ENCODE results near the gene B4GALT3.

Gene B4GALT3

GRCh38 chr1:161198194-161198896 lies 21.0 kb upstream of the B4GALT3 start:
- H3K9me3 Mint-ChIP-seq, result no peaks in the 10 kb centered on the region
- H3K36me3 Mint-ChIP-seq, result peaks cover 0 to 2% of the 10 kb centered on the region in 2 donors
- ATAC-seq (replicated peaks) (no peak), DNase-seq (no peak)
- H3K4me1 Mint-ChIP-seq, result peaks cover 38 to 48% of the 10 kb centered on the region in 2 donors
- no peaks in the 10 kb centered on the region for H3K27me3 Mint-ChIP-seq
- peak overlapping the region; percentile 51 for H3K27ac Mint-ChIP-seq
- no peak overlapping the region for H3K4me3 Mint-ChIP-seq

GRCh38 chr1:161197560-161198193 lies 20.4 kb upstream of the B4GALT3 start:
- no peaks in the 10 kb centered on the region for H3K27me3 Mint-ChIP-seq
- H3K4me3 Mint-ChIP-seq, result no peak overlapping the region
- no peak for DNase-seq
- H3K4me1 Mint-ChIP-seq, result peaks cover 40 to 53% of the 10 kb centered on the region in 2 donors
- peaks cover 0 to 2% of the 10 kb centered on the region in 2 donors for H3K36me3 Mint-ChIP-seq
- H3K27ac Mint-ChIP-seq, result peak overlapping the region; percentile 63
- ATAC-seq (replicated peaks), result no peak
- no peaks in the 10 kb centered on the region for H3K9me3 Mint-ChIP-seq

DNA sequence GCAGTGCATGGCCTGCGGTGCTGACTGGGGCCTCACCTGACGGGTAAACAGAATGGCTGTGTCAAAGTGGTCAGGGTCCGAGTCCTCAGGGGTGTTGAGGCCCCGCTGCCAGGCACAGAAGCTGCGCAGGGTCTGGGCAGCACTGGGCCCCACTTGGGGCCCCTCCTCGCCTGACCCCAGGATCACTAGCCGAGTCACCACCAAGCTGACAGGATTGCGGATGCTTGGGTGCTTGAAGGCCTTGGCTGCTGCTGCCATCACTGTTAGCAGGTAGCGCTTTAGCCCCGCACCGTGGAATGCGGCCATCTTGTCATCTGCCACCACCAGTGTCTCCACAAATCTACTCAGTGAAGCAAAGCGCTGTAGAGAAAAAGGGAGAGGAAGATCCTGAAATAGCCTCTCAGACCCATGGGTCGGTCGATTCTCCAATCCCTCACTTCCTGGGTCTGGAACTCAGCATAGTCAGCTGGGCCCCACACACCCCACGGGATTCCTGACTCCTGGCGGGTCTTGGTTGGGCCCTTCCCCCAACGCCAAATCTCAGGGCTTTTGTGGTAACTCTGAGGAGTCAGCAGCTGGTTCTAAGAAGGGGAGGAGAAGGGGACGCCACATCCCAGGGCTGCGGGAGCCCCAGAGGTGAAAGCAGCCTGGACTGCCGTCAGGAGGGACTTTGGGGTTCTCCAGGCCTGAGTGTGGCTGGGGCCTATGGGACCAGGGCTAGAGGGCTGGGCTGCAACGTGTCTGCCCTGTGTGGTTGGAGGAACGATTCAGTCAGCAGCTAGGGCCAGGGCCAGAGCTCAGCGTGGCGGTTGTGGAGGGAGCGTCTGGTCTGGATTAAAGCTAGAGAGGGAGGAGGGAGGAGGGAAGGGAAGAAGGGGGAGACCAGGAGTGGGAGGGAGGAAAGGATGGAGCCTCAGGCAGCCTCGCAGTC lies 19.5 kb upstream of the B4GALT3 start:
- Mint-ChIP-seq H3K36me3 (no peaks in the 10 kb centered on the region), H3K4me3 (peak overlapping the region in 1 of 2 donors; percentile 4), H3K27ac (peak overlapping the region; percentile 63), H3K27me3 (no peaks in the 10 kb centered on the region), H3K9me3 (no peaks in the 10 kb centered on the region), H3K4me1 (peaks cover 46 to 60% of the 10 kb centered on the region in 2 donors)
- DNase-seq, result no peak
- no peak for ATAC-seq (replicated peaks)

DNA sequence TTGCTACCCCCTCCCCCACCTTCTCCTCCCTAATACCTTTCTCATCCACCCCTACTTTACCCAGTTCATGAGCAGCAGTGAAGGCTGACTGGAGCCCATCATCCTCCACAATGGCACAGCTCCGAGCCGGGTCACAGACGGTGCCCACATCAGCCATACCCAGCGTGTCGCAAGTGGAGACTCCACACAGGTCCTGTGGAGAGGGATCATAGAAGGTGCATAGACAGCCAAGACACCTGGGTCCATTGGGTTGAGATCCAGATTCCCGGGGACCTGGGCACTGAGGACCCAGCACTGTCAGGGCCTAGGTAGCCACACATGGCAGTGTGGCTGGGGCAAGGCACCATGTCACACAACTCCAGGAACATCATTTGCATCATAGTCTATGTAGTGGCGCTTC lies 18.8 kb upstream of the B4GALT3 start:
- Mint-ChIP-seq H3K9me3 (no peaks in the 10 kb centered on the region), H3K27ac (no peak overlapping the region), H3K4me1 (peaks cover 44 to 58% of the 10 kb centered on the region in 2 donors), H3K36me3 (no peaks in the 10 kb centered on the region), H3K27me3 (no peaks in the 10 kb centered on the region), H3K4me3 (no peak overlapping the region)
- DNase-seq, result no peak
- no peak for ATAC-seq (replicated peaks)

DNA sequence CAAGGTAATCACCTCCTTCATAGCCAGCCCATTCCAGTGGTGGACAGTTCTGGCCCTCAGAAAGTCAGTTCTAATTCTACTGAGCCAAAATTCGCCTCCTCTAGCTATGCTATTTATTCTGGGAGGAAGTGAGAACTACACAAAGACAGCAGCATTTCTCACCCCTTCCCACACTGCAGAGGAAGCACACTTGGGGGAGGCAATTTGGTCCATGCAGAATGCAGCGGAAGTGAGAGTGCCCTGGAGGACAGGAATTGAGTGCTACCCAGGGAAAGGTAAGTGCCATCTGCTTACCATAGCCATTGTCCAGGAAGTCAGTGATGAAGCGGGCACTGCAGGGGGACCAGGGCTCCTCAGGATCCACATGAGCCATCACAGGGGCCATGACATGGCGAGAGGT lies 17.9 kb upstream of the B4GALT3 start:
- Mint-ChIP-seq H3K27ac (peak overlapping the region; percentile 38), H3K4me3 (no peak overlapping the region), H3K4me1 (peaks cover 40 to 50% of the 10 kb centered on the region in 2 donors), H3K36me3 (no peaks in the 10 kb centered on the region), H3K27me3 (no peaks in the 10 kb centered on the region), H3K9me3 (no peaks in the 10 kb centered on the region)
- no peak for DNase-seq
- peak; percentile 84 to 85 for ATAC-seq (replicated peaks)

DNA sequence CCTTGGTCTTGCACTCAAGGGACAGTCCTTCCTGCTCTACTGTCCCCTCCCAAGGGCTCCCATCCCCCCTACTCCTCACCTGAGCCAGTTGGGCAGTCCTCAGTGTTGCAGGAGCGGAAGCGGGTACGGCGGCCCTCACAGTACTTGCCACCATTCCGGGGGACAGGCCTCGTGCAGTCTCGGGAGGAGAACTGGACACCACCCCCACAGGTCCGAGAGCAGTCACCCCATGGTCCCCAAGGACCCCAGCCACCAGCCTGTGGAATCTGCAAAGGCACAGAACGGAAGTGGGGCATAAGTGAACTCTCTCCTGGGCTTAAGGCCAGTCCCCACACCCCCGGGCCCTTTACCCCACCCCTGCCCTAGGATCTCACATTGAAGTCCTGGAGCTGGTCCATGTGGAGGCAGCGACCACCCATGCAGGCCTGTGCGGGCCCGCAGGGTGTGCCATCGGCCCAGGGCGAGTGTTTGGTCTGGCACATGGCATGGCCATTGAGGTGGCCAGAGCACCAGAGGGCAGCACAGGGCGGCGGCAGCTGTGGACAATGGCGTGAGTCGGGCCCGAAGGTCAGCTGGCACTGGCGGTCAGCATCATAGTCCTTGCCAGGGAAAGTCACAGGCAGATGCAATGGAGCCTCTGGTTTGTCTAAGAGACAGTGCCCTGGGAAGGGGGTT lies 16.4 kb upstream of the B4GALT3 start:
- ATAC-seq (replicated peaks) (no peak), DNase-seq (no peak)
- Mint-ChIP-seq H3K27me3 (no peaks in the 10 kb centered on the region), H3K36me3 (no peaks in the 10 kb centered on the region), H3K4me3 (no peak overlapping the region), H3K4me1 (peaks cover 38 to 57% of the 10 kb centered on the region in 2 donors), H3K27ac (peak overlapping the region; percentile 25), H3K9me3 (no peaks in the 10 kb centered on the region)

- no peaks in the 10 kb centered on the region for H3K36me3 Mint-ChIP-seq
- DNase-seq (peak; percentile 51), ATAC-seq (replicated peaks) (peak; percentile 85 to 86)
- peak overlapping the region; percentile 16 for H3K27ac Mint-ChIP-seq
- peaks cover 40 to 64% of the 10 kb centered on the region in 2 donors for H3K4me1 Mint-ChIP-seq
- no peak overlapping the region for H3K4me3 Mint-ChIP-seq
- H3K27me3 Mint-ChIP-seq, result no peaks in the 10 kb centered on the region
- H3K9me3 Mint-ChIP-seq, result no peaks in the 10 kb centered on the region
These were observed 15.5 kb upstream of the B4GALT3 start for GRCh38 chr1:161192476-161193465.

DNA sequence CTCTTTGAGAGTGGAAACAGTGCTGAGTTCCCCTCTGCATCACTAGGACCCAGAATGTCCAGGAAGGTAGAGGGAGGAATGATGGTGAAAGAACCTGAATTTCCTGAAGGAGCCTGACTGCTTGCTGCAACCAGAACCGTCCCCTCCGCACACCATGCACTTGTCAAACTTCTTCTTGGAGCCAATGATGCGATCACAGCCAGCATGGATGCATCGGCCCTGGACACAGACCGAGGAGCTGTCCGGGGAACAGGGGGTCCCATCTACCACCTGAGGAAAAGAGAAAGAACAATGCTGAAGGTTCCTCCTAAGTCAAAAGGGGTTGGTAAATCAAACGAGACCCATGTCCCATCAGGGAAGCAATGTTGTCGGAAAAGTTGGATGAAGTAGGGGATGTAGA lies 14.7 kb upstream of the B4GALT3 start:
- no peak for DNase-seq
- Mint-ChIP-seq H3K4me1 (peaks cover 46 to 72% of the 10 kb centered on the region in 2 donors), H3K4me3 (no peak overlapping the region), H3K36me3 (no peaks in the 10 kb centered on the region), H3K27me3 (no peaks in the 10 kb centered on the region), H3K27ac (no peak overlapping the region), H3K9me3 (no peaks in the 10 kb centered on the region)
- no peak for ATAC-seq (replicated peaks)

DNA sequence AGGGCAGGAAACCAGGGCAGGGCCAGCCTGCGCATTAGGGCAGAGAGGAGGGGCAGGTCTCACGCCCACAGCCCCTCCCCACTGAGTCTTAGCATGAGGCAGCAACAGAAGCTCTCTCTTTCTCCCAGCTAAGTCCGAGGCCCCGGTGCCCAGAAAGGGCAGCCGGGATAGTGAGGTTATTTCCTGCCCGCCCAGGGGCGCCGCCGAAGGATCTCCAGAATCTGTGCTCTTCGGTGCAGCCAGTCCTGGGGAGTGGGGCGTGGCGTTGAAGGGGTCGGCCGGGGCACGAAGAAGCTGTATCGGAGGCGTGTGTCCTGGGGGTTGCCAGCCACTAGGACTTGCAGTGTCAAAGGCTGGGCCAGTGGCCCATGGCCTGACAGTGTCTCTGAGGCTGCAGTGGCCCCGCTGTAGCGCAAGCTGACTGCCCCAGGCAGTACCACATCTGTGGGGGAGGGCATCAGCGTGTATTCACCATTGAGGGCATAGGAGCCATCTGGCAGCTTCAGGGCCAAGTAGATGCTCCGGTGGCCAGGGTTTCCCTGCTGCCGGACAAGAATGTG lies 13.7 kb upstream of the B4GALT3 start:
- no peaks in the 10 kb centered on the region for H3K9me3 Mint-ChIP-seq
- H3K27me3 Mint-ChIP-seq, result no peaks in the 10 kb centered on the region
- H3K4me1 Mint-ChIP-seq, result peaks cover 49 to 79% of the 10 kb centered on the region in 2 donors
- no peak overlapping the region for H3K4me3 Mint-ChIP-seq
- no peaks in the 10 kb centered on the region for H3K36me3 Mint-ChIP-seq
- DNase-seq (no peak), ATAC-seq (replicated peaks) (no peak)
- H3K27ac Mint-ChIP-seq, result peak overlapping the region; percentile 20

DNA sequence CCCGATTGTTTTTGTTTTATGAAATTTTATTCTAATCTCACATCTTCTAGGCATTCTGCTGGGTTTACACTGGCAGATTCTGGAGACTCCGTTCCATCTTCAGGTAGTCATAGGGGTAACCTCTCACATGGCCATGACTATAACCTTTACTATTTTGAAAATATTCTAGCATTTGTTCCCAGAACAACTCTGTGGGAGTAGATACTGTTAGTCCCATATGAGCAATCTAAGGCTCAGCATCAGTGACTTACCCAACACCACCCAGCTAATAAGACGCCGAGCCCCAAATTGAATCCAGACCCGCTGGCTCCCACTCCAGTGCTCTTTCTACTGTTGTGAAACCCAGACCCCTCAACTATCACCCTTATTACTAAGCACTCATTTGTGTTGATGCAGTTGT lies 11.7 kb upstream of the B4GALT3 start:
- H3K4me1 Mint-ChIP-seq, result peaks cover 47 to 79% of the 10 kb centered on the region in 2 donors
- no peak for ATAC-seq (replicated peaks)

DNA sequence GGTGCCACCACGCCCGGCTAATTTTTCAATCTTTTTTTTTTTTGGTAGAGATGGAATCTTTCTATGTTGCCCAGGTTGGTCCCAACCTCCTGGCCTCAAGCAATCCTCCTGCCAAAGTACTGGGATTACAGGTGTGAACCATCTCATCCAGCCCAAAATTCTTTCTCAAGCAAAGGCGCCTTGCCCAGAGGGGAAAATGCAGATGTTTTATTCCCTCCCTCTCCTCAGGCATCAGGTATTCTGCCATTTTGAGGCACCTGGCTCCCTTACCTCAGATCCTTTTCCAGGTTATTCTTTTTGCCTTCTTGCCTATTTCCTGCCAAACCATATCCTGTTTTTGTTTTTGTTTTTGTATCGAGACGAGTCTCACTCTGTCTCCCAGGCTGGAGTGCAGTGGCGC lies 11.1 kb upstream of the B4GALT3 start:
- Mint-ChIP-seq H3K4me3 (no peak overlapping the region), H3K4me1 (peaks cover 45 to 78% of the 10 kb centered on the region in 2 donors), H3K36me3 (no peaks in the 10 kb centered on the region), H3K27me3 (no peaks in the 10 kb centered on the region), H3K27ac (no peak overlapping the region), H3K9me3 (no peaks in the 10 kb centered on the region)
- DNase-seq (no peak), ATAC-seq (replicated peaks) (no peak)

More for the DNA sequence above, 11.7 kb upstream of the B4GALT3 start:
- H3K27me3 Mint-ChIP-seq, result no peaks in the 10 kb centered on the region
- no peak for DNase-seq
- H3K36me3 Mint-ChIP-seq, result no peaks in the 10 kb centered on the region
- H3K27ac Mint-ChIP-seq, result no peak overlapping the region
- H3K9me3 Mint-ChIP-seq, result no peaks in the 10 kb centered on the region
- no peak overlapping the region for H3K4me3 Mint-ChIP-seq

- peaks cover 44 to 78% of the 10 kb centered on the region in 2 donors for H3K4me1 Mint-ChIP-seq
- no peak for DNase-seq
- no peak for ATAC-seq (replicated peaks)
- no peak overlapping the region for H3K4me3 Mint-ChIP-seq
- peak overlapping the region; percentile 92 for H3K27ac Mint-ChIP-seq
- H3K27me3 Mint-ChIP-seq, result no peaks in the 10 kb centered on the region
- no peaks in the 10 kb centered on the region for H3K9me3 Mint-ChIP-seq
- H3K36me3 Mint-ChIP-seq, result no peaks in the 10 kb centered on the region
These were observed 10.0 kb upstream of the B4GALT3 start for GRCh38 chr1:161187311-161187710.

Data from stimulated activated naive B cell treated with anti-CD40 and anti-IgM and Interleukin-4, amounts not matched to agents 10 μg/mL and 1 μg/mL and 100 μg/mL, for 72 hours (primary cell).